ENCODE measurements around the gene FAM217B. TPM values are rescaled to one million over a fixed set of nuclear protein-coding genes. Genes with fewer than 3 reads are reported as not detected.

Gene FAM217B
- total and polyA plus RNA-seq, 2 of the 8 experiments (the other 6 are each of a cell fraction or from before 2014, with no cell fraction given): 5.4 to 28.5 TPM

- TF ChIP-seq GABPA (IDR thresholded peaks at IDR 0.05; ENCODE audit: borderline replicate concordance, insufficient read depth, low read length): no peak
- no peak for TF ChIP-seq HDAC6 (IDR thresholded peaks at IDR 0.05; ENCODE audit: low read depth, low read length)
- TF ChIP-seq BCL11A (IDR thresholded peaks at IDR 0.05; ENCODE audit: low read depth in 2 of 2, low read length in 2 of 2): no peak
- TF ChIP-seq CBX8 (IDR thresholded peaks at IDR 0.05; ENCODE audit: borderline replicate concordance, low read depth, low read length): no peak
- TF ChIP-seq RFX5 (IDR thresholded peaks at IDR 0.05; ENCODE audit: borderline replicate concordance, low read depth, low read length): no peak
Measured at GRCh38 chr20:59925359-59925758, 14.8 kb upstream of the FAM217B start (continued).

Measured in H1 (cell line).